Esophagus mucosa (tissue), 1 donor: ENCODE results near the gene ADGRG1. TPM values are rescaled to one million over a fixed set of nuclear protein-coding genes. Genes with fewer than 3 reads are reported as not detected.
A peak's percentile ranks its signal among the peaks of the same experiment; 100 is the strongest.

Experiments used
- ATAC-seq: fragments of 200-7000 bp; cut with Tn5 transposase; one replicate; pipeline ENCODE4 v1.9.1; 2020
- total RNA-seq: library from RNA; stranded (reverse); gene quantifications from one replicate; pipeline ENCODE4 v1.2.4, GENCODE V29; 2023
- donor health status: DM: yes; HTN: yes; CAD: no.

The ADGRG1 gene
- total RNA-seq, 1 donor from 2014 or later: 93.7 TPM

DNA sequence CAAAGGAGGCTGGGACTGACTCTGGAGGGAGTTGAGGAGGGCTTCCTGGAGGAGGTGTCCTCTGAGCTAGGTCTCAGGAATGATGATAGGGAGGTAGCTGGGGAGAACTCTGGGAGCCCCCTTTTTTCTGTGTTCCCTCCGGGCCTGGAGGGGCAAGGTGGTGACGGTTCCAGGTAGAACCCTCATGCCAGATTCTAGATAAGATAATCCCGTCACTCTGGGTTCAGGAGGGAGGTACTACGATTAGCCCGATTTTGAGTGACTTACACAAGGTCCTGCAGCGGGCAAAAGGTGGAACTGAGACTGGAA lies 21.0 kb downstream of the ADGRG1 start:
- no peak for ATAC-seq

DNA sequence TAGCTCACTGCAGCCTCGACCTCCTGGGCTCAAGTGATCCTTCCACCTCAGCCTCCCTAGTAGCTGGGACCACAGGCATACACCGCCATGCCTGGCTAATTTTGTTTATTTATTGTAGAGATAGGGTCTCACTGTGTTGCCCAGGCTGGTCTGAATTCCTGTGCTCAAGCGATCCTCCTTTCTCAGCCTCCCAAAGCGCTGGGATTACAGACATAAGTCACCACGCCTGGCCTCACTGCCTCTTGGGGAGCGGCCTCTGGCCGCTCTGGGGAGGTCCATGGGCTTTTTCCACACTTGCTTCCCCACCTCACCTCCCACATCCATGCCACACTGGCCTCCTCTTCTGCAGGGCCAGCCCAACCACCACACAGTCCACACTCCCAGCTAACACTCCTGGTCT lies 21.4 kb downstream of the ADGRG1 start:
- no peak for ATAC-seq

DNA sequence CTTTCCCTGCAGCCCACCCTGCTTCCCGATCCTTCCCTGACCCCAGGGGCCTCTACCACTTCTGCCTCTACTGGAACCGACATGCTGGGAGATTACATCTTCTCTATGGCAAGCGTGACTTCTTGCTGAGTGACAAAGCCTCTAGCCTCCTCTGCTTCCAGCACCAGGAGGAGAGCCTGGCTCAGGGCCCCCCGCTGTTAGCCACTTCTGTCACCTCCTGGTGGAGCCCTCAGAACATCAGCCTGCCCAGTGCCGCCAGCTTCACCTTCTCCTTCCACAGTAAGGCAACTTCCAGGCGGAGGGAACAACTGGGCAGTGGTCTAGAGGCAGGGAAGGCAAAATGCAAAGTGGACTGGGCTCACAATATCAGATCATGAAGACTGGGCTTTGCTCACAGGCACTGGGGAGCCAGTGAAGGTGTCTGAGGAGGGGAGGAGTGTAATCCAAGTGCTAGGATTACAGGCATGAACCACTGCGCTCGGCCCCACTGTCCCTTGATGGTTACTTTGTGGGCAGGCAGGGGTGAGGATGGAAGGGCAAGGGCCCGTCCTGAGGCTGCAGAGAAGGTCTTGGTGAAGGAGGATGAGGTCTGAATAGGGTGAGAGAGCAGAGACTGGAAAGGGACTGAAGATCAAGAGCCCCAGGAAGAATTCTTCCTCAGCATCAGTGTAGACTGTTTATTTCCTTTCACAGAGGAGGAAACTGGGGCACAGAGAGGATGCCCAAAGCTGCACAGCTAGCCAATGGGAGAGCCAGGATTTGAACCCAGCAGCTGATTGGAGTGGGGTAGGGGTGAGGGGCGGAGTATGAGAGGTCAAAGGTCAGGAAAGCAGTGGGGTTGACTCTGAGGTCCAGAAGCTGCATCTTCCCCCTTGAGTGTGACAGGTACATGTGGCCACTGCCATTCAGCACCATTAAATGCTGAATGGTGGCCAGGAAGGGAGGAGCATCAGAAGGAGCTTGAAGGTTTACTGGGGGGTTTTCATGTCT lies 23.2 kb downstream of the ADGRG1 start:
- ATAC-seq: no peak

DNA sequence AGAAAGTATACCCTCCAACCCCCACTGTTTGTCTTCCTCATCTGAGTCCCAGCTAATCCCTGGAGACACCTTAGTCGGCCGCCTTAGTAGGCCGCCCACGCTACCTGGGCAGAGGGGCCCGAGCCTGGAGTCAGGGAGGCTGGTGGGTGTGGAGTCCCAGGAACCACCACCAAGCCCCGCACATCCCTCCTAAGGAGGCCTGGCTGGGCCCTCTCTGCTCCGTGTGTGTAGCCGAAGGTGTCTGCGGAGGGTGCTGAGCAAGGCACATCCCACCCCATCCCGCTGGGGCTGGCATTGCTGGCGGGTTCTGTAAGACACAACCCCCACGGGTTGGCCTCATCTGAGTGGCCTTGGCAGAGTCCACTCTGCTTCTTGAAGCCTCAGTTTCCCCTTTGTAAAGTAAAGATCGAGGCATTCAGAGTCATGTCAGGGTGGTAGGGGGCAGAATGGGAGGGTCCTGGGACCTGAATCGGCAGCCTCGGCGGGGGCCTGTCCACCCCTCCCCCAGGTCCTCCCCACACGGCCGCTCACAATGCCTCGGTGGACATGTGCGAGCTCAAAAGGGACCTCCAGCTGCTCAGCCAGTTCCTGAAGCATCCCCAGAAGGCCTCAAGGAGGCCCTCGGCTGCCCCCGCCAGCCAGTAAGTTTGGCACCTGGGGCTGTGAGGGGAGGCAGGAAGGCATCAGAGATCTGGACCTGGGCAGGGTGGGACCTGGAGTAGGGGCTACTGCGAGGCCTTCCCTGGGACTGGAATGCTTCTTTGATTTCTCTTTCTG lies 24.5 kb downstream of the ADGRG1 start:
- ATAC-seq: no peak

DNA sequence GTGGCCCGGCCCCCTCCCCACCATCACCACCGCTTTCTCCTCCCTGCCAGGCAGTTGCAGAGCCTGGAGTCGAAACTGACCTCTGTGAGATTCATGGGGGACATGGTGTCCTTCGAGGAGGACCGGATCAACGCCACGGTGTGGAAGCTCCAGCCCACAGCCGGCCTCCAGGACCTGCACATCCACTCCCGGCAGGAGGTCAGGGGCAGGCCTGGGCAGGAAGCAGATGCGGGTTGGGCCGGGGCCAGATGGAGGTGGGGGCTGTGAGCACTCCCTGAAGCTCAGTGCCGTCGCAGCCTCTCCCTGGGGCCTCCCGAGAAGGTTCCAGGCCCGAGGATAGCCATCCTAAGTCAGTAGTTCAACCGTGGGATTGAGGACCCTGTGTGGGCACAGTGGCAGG lies 25.5 kb downstream of the ADGRG1 start:
- no peak for ATAC-seq

DNA sequence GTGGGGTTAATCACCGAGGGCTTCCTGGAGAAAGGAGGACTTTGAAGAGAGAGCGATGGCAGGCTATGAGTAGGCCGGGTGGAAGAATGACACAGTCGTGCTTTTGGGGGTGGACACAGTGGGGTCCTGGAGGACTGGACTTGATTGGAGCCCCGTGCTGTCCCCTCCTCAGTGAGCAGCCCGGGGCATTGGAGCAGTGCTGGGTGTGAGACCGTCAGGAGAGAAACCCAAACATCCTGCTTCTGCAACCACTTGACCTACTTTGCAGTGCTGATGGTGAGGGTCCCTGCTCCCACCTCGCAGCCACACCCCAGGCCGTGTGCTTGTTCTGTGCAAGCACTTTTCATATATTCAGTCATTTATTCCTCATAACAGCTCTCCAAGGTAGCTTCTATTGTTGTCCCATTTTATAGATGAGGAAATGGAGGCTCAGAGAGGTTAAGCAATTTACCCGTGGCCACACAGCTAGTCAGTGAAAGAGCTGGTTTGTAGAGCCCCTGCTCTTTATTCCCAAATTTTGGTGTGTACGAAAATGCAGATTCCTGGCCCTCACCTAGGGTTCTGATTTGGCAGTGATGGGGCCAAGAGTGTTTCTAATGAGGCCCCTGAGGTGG lies 28.0 kb downstream of the ADGRG1 start:
- no peak for ATAC-seq

DNA sequence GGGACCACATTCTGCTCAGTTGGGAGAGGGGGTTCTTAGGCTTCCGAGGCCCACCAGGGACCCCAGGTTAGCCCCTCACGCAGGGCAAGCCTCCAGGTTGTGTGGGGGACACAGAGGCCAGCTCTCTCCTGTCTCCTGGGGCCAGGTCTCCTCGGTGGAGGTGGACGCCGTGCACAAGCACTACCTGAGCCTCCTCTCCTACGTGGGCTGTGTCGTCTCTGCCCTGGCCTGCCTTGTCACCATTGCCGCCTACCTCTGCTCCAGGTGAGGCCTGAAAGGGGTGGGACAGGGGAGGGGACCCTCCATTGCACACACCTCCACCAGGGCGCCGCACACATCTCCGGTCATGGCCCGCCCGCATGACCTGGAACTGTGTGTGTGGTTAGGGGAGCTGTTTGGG lies 28.8 kb downstream of the ADGRG1 start:
- ATAC-seq: no peak

DNA sequence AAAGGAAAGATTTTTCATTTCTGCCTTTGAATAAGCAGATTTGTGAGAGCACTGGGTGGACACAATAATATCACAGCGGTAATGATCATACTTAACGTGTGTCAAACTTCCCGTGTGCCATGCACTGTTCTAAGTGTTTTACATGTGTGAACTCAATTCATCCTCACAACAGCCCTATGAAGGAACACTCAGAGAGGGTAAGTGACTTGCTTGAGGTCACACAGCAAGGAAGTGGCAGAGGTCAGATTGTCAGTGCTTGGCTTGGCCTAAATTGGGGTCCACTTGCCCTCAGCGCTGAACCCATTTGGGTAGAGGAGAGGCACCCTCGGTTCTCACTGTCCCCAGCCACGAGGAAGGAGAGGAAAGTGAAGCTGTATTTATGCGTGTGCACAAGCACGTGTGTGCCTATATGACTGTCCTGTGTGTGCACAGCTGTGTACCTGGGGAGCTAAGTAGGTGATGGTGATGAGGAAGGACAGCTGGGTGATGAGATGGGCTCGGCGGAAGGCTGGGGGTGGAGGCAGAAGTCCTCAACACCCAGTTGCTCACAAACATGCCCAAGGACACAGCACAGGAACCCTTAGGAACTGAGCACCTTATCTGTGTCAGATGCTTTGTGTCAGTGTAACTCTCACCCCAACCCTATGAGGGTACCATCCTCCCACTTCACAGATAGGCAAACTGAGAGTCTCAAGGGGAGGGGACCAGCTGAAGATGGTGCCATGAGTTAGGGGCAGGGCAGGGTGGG lies 29.9 kb downstream of the ADGRG1 start:
- ATAC-seq: no peak

DNA sequence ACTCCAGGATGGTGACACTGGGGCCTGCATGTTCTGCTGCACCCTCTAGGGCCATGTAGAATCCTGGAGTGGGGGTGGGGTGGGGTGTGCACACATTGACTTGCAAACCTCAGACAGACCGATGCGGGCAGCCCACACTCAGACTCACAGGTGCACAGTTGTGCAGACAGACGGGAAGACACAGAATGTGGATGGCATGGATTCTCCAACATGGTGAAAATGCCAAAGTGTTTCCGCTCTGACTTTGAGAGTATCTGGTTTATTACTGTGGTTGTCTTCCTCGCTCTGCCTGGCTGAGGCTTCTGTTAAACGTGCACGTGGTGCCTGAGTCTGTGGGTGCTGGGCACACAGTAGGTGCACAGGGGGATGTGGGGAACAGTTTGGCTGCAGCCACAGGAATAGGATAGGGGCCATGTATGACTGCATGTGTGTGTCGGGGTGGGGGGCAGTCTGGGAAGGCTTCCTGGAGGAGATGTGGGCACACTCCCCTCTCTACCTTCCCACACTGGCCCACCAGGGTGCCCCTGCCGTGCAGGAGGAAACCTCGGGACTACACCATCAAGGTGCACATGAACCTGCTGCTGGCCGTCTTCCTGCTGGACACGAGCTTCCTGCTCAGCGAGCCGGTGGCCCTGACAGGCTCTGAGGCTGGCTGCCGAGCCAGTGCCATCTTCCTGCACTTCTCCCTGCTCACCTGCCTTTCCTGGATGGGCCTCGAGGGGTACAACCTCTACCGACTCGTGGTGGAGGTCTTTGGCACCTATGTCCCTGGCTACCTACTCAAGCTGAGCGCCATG lies 30.6 kb downstream of the ADGRG1 start:
- ATAC-seq: no peak

DNA sequence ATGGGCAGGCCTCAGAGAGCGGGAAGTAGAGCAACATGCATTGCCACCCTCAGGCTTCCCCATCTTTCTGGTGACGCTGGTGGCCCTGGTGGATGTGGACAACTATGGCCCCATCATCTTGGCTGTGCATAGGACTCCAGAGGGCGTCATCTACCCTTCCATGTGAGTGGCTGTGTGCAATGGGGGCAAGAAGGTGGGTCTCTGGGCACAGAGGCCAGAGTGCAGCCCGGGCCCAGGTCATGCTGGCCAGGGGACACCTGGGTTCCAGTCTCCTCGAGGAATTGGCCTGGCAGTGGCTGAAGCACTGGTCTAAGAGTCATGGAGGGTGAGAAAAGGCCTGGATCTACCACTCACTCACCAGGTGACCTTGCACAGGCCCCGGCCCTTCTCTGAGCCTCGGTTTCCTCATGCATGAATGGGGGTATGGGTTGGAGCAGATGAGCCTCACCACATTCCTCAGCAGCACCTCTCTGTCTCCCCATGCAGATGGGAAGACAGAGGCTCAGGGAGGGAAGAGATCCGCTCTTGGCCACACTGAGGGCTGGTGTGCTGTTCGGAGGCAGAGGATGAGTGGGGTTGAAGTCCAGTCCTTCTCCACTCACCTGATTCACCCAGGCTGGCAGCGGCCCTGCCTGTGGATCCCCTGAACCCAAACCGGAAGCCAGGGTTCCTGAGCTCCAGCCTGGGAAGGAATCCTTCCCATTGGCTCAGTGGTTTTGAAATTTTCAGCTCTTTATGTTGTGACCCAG lies 32.5 kb downstream of the ADGRG1 start:
- no peak for ATAC-seq

DNA sequence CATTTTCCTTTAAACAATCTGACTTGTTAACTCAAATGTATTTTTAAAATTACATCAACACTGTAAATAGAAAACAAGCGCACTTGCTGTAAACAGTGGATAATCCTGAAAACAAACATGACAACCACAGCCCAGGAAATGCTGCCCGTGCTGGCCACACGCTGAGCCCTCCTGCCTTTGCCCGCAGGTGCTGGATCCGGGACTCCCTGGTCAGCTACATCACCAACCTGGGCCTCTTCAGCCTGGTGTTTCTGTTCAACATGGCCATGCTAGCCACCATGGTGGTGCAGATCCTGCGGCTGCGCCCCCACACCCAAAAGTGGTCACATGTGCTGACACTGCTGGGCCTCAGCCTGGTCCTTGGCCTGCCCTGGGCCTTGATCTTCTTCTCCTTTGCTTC lies 33.1 kb downstream of the ADGRG1 start:
- no peak for ATAC-seq

DNA sequence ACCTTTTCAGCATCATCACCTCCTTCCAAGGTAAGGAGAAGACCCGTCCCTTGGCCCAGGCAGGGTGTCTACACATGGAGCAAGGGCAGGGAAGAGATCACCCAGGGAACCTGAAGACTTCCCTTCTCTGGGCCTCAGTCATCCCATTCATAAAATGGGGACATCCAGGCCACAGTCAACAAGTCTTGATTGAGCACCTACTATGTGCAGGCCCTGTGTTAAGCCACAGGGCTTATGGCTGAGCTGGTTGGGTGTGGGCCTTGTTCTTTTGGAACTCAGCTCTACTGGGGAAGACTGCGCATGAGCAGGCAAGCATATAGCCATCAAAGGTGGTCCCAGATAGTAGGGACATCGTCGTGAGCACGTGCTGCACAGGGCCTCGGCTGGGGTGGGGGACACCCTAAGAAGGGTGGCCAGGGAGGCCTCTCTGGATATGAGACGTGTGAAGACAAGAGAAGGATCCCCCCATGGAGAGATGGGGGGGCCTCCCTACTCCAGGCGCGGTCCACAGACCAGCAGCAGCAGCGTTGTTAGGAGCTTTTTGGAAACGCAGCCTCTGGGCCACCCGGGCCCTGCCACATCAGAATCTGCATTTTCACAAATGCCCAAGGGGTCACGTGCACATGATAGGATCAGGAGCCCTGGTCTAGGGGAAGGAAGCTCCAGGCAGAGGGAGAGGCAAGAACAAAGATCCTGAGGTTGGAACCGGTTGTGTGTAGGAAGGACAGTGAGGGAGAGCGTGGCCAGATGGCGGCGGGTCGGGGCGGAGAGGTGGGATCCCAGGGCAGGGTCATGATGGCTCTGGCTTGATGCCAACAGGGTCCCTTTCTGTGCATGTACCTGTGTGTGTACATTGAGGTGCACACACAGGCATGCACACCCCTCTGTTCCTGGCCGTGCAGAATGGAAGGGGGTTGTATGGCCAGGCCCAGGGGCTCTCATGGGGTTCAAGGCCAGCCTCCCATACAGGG lies 33.8 kb downstream of the ADGRG1 start:
- ATAC-seq: no peak

DNA sequence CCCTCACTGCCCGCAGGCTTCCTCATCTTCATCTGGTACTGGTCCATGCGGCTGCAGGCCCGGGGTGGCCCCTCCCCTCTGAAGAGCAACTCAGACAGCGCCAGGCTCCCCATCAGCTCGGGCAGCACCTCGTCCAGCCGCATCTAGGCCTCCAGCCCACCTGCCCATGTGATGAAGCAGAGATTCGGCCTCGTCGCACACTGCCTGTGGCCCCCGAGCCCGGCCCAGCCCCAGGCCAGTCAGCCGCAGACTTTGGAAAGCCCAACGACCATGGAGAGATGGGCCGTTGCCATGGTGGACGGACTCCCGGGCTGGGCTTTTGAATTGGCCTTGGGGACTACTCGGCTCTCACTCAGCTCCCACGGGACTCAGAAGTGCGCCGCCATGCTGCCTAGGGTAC lies 35.0 kb downstream of the ADGRG1 start:
- ATAC-seq: no peak

DNA sequence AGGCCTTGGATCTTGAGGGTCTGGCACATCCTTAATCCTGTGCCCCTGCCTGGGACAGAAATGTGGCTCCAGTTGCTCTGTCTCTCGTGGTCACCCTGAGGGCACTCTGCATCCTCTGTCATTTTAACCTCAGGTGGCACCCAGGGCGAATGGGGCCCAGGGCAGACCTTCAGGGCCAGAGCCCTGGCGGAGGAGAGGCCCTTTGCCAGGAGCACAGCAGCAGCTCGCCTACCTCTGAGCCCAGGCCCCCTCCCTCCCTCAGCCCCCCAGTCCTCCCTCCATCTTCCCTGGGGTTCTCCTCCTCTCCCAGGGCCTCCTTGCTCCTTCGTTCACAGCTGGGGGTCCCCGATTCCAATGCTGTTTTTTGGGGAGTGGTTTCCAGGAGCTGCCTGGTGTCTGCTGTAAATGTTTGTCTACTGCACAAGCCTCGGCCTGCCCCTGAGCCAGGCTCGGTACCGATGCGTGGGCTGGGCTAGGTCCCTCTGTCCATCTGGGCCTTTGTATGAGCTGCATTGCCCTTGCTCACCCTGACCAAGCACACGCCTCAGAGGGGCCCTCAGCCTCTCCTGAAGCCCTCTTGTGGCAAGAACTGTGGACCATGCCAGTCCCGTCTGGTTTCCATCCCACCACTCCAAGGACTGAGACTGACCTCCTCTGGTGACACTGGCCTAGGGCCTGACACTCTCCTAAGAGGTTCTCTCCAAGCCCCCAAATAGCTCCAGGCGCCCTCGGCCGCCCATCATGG lies 35.7 kb downstream of the ADGRG1 start:
- no peak for ATAC-seq

DNA sequence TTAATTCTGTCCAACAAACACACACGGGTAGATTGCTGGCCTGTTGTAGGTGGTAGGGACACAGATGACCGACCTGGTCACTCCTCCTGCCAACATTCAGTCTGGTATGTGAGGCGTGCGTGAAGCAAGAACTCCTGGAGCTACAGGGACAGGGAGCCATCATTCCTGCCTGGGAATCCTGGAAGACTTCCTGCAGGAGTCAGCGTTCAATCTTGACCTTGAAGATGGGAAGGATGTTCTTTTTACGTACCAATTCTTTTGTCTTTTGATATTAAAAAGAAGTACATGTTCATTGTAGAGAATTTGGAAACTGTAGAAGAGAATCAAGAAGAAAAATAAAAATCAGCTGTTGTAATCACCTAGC lies 36.2 kb downstream of the ADGRG1 start:
- no peak for ATAC-seq

DNA sequence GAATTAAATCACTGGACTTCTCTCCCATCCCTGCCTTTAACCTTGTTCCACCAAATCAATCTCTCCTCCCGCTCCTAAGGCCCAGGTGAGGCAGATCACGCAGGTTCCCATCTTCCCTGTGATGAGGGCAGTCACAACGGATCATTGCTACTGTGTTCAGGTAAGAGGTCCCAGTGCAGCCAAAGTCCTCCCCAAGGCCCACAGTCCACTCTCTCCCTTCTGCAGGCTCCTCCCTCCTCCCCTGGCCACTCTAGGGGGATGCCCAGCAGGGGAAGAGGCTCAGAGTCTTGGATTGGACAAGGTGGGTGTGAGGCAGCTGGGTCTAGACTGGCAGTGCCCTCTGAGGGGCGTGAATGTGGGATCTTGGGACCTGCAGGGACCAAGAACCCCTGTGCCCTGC lies 37.1 kb downstream of the ADGRG1 start:
- no peak for ATAC-seq

DNA sequence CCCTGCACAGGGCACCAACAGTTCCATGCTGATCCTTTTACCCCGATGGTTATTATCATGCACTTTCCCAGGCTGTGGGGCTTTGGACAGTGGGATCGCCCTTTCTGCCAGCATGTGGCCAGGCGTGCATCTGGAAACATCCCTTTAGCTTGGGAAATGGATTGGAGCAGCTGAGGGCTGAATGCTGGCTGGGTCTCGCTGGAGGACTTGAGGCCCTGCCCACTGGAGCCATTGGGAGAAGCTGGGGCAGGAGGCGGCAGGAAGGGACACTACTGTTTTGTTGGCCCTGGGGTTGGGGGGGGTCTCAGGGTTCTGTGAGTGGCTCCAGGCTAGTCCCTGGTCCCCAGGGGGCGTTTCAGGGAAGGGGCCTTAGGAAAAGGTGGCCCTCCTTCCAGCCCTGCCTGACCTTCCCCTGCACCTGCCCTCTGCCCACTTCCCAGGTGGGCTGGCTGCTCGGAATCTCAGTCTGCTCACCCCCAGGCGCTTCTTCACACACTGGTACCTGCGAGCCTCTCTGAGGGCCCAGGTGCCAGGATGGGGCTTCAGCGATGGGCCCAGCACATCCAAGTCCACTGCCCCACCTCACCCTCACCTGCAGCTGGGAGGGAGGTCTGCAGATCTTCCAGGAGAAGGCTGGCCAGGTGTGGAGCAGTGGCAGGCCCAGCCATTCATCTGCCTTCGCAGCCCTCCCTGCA lies 38.1 kb downstream of the ADGRG1 start:
- ATAC-seq: peak; percentile 3

DNA sequence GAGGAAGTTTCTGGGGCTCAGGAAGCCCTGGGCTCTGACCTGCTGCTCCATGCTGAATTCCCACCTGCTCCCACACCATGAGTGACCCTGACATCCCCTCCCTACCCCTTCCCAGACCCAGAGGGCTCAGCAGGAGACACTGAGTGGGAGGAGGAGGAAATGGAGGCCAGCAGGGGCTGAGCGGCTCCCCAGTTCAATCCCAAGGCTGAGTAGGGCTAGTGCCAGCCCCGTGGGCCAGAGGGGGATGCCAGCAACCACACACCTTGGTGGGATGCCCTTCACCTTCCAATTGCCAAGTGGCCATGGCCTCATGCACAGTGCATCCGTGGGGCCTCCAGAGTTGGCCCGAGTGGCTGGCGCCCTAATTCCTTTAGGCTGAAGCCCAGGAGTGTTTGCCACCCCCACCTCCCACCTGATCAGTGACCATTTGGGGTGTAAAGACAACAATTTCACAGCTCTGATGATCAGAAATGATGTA lies 38.7 kb downstream of the ADGRG1 start:
- ATAC-seq: peak; percentile 5
